Measurements from ENCODE around the gene SCAPER.

DNA sequence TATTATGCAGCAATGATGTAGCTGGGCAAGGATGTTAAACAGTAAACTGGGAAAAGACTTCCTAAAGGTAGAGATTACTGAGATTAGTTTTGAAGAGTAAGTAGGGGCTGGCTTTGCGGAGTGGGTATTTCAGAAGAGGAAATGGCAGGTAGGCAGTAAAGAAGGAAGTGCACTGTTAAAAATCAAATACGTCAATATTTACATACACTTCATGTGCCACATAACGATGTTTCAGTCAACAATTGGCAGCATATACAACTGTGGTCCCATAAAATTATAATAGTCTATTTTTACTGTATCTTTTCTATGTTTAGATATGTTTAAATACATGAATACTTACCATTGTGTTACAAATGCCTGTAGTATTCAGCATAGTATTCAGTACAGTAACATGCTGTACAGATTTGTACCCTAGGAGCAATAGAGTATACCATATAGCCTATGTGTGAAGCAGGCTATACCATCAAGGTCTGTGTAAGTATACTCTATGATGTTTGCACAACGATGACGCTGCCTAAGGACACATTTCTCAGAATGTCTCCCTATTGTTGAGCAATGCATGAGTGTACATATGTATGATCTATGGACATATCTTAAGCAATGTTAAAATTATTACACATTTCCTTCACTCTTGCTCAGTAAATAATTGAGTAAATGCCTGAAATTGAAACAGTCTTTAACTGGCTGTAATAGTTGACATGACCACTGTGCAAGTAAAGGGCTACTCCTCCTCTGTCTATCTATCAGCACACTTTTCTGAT, 371.9 kb downstream of the SCAPER start:
- TF ChIP-seq YY1 (IDR thresholded peaks at IDR 0.05) (no peak), RAD21 (IDR thresholded peaks at IDR 0.05) (no peak), TAF1 (conservative IDR thresholded peaks at IDR 0.05) (no peak), GABPA (IDR thresholded peaks at IDR 0.05 in 1 of 2, conservative IDR thresholded peaks at IDR 0.05 in 1 of 2) (no peak), RXRA (IDR thresholded peaks at IDR 0.05) (no peak)
- TF ChIP-seq, protein P1, sequence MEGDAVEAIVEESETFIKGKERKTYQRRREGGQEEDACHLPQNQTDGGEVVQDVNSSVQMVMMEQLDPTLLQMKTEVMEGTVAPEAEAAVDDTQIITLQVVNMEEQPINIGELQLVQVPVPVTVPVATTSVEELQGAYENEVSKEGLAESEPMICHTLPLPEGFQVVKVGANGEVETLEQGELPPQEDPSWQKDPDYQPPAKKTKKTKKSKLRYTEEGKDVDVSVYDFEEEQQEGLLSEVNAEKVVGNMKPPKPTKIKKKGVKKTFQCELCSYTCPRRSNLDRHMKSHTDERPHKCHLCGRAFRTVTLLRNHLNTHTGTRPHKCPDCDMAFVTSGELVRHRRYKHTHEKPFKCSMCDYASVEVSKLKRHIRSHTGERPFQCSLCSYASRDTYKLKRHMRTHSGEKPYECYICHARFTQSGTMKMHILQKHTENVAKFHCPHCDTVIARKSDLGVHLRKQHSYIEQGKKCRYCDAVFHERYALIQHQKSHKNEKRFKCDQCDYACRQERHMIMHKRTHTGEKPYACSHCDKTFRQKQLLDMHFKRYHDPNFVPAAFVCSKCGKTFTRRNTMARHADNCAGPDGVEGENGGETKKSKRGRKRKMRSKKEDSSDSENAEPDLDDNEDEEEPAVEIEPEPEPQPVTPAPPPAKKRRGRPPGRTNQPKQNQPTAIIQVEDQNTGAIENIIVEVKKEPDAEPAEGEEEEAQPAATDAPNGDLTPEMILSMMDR (IDR thresholded peaks at IDR 0.05; ENCODE audit: low read depth, low read length, missing input control): no peak
- TF ChIP-seq, protein P2, sequence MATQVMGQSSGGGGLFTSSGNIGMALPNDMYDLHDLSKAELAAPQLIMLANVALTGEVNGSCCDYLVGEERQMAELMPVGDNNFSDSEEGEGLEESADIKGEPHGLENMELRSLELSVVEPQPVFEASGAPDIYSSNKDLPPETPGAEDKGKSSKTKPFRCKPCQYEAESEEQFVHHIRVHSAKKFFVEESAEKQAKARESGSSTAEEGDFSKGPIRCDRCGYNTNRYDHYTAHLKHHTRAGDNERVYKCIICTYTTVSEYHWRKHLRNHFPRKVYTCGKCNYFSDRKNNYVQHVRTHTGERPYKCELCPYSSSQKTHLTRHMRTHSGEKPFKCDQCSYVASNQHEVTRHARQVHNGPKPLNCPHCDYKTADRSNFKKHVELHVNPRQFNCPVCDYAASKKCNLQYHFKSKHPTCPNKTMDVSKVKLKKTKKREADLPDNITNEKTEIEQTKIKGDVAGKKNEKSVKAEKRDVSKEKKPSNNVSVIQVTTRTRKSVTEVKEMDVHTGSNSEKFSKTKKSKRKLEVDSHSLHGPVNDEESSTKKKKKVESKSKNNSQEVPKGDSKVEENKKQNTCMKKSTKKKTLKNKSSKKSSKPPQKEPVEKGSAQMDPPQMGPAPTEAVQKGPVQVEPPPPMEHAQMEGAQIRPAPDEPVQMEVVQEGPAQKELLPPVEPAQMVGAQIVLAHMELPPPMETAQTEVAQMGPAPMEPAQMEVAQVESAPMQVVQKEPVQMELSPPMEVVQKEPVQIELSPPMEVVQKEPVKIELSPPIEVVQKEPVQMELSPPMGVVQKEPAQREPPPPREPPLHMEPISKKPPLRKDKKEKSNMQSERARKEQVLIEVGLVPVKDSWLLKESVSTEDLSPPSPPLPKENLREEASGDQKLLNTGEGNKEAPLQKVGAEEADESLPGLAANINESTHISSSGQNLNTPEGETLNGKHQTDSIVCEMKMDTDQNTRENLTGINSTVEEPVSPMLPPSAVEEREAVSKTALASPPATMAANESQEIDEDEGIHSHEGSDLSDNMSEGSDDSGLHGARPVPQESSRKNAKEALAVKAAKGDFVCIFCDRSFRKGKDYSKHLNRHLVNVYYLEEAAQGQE (IDR thresholded peaks at IDR 0.05): no peak
- TF ChIP-seq, protein P3, sequence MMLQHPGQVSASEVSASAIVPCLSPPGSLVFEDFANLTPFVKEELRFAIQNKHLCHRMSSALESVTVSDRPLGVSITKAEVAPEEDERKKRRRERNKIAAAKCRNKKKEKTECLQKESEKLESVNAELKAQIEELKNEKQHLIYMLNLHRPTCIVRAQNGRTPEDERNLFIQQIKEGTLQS (IDR thresholded peaks at IDR 0.05): no peak
